Measurements from ENCODE around the gene SMS. TPM values are rescaled to one million over a fixed set of nuclear protein-coding genes. Genes with fewer than 3 reads are reported as not detected.

The SMS gene
- total and polyA plus RNA-seq, 7 donors, result 62.6 to 84.5 (median 65.8) TPM

GRCh38 chrX:22004866-22005265, 64.4 kb downstream of the SMS start:
- Histone ChIP-seq H3K27me3 (peaks cover 0 to 3% (median 0%) of the 10 kb centered on the region in 3 donors), H3K4me3 (no peak overlapping the region), H3K27ac (no peak overlapping the region), H3K9me3 (no peaks in the 10 kb centered on the region), H3K36me3 (no peaks in the 10 kb centered on the region), H3K4me1 (no peaks in the 10 kb centered on the region)
- TF ChIP-seq, protein P1, sequence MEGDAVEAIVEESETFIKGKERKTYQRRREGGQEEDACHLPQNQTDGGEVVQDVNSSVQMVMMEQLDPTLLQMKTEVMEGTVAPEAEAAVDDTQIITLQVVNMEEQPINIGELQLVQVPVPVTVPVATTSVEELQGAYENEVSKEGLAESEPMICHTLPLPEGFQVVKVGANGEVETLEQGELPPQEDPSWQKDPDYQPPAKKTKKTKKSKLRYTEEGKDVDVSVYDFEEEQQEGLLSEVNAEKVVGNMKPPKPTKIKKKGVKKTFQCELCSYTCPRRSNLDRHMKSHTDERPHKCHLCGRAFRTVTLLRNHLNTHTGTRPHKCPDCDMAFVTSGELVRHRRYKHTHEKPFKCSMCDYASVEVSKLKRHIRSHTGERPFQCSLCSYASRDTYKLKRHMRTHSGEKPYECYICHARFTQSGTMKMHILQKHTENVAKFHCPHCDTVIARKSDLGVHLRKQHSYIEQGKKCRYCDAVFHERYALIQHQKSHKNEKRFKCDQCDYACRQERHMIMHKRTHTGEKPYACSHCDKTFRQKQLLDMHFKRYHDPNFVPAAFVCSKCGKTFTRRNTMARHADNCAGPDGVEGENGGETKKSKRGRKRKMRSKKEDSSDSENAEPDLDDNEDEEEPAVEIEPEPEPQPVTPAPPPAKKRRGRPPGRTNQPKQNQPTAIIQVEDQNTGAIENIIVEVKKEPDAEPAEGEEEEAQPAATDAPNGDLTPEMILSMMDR (IDR thresholded peaks at IDR 0.05), result no peak
- TF ChIP-seq EP300 (IDR thresholded peaks at IDR 0.05), result no peak
- no peak for TF ChIP-seq POLR2AphosphoS5 (IDR thresholded peaks at IDR 0.05)
- no peak for TF ChIP-seq POLR2A (IDR thresholded peaks at IDR 0.05)
- DNase-seq, result no peak
- WGBS, 2 donors, result 87 to 91% methylated on average over 10 of the region's 10 CpGs
- intact Hi-C loops (cut with DNase I), result no loop called here

DNA sequence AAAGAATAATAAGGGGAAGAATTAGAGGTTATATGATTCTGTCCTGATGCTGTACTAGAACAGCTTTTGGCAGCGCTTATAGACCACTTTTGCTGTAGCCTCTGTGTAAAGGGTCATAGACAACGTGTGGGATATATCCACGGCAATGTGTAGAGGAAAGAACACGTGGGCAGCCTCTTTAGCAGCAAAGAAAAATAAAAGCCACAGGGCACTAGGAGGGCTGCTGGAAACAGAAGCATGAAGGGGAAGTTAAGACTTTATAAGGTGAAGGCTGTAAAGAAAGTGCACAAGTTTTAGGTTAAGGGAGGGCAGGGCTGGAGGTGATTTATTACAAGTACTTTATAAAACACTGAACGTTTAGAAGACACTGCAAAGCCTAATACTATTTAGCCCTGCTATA, 71.5 kb downstream of the SMS start:
- TF ChIP-seq EP300 (IDR thresholded peaks at IDR 0.05), result no peak
- Histone ChIP-seq H3K4me3 (no peak overlapping the region), H3K27ac (no peak overlapping the region), H3K27me3 (peaks cover 0 to 3% (median 0%) of the 10 kb centered on the region in 3 donors), H3K36me3 (no peaks in the 10 kb centered on the region), H3K4me1 (no peaks in the 10 kb centered on the region), H3K9me3 (no peaks in the 10 kb centered on the region)
- intact Hi-C loops (cut with DNase I), result no loop called here
- no peak for DNase-seq
- 21 to 48% methylated on average over 5 of the region's 5 CpGs for WGBS, 2 donors

GRCh38 chrX:22012931-22013330, 72.4 kb downstream of the SMS start:
- WGBS, 2 donors, result 87 to 94% methylated on average over 7 of the region's 7 CpGs
- intact Hi-C loops (cut with DNase I), result no loop called here

GRCh38 chrX:22015139-22015750, 74.7 kb downstream of the SMS start:
- H3K36me3 ChIP-seq, result no peaks in the 10 kb centered on the region
- no peaks in the 10 kb centered on the region for H3K9me3 ChIP-seq
- H3K4me3 ChIP-seq, result no peak overlapping the region
- no peak overlapping the region for H3K27ac ChIP-seq
- no peak for DNase-seq
- intact Hi-C loops (cut with DNase I), result no loop called here
- no peaks in the 10 kb centered on the region for H3K27me3 ChIP-seq
- no peaks in the 10 kb centered on the region for H3K4me1 ChIP-seq
- TF ChIP-seq POLR2A (IDR thresholded peaks at IDR 0.05) (no peak), EP300 (IDR thresholded peaks at IDR 0.05) (no peak), POLR2AphosphoS5 (IDR thresholded peaks at IDR 0.05) (no peak)
- TF ChIP-seq, protein P1 (IDR thresholded peaks at IDR 0.05), result no peak
- WGBS, 2 donors, result 26 to 62% methylated on average over 9 of the region's 9 CpGs

More at GRCh38 chrX:22012931-22013330, 72.4 kb downstream of the SMS start:
- H3K36me3 ChIP-seq, result no peaks in the 10 kb centered on the region
- peaks cover 0 to 3% (median 0%) of the 10 kb centered on the region in 3 donors for H3K27me3 ChIP-seq
- no peak overlapping the region for H3K4me3 ChIP-seq
- H3K27ac ChIP-seq, result no peak overlapping the region
- TF ChIP-seq POLR2AphosphoS5 (IDR thresholded peaks at IDR 0.05) (no peak), EP300 (IDR thresholded peaks at IDR 0.05) (no peak), POLR2A (IDR thresholded peaks at IDR 0.05) (no peak)
- TF ChIP-seq, protein P1 (IDR thresholded peaks at IDR 0.05), result no peak
- H3K9me3 ChIP-seq, result no peaks in the 10 kb centered on the region
- no peak for DNase-seq
- H3K4me1 ChIP-seq, result no peaks in the 10 kb centered on the region

- TF ChIP-seq, protein P1 (IDR thresholded peaks at IDR 0.05), result no peak
- TF ChIP-seq POLR2AphosphoS5 (IDR thresholded peaks at IDR 0.05) (no peak), EP300 (IDR thresholded peaks at IDR 0.05) (no peak), POLR2A (IDR thresholded peaks at IDR 0.05) (no peak)
- Histone ChIP-seq H3K4me1 (no peaks in the 10 kb centered on the region), H3K27me3 (no peaks in the 10 kb centered on the region), H3K9me3 (no peaks in the 10 kb centered on the region), H3K27ac (no peak overlapping the region), H3K4me3 (no peak overlapping the region), H3K36me3 (no peaks in the 10 kb centered on the region)
- intact Hi-C loops (cut with DNase I), result no loop called here
- 79 to 83% methylated on average over 10 of the region's 10 CpGs for WGBS, 2 donors
- no peak for DNase-seq
These were observed 81.3 kb downstream of the SMS start for GRCh38 chrX:22021751-22022324.
